KOPT-K1 (cell line): ENCODE data around the gene IRS4.

Experiments used
- H3K27ac ChIP-seq: fragments of 200-600 bp; sonication (generic); 2 replicates; pipeline ENCODE4 v1.5.1; 2016; ENCODE audit warnings: antibody characterized with exemption, mild to moderate bottlenecking, low read depth, low read length; ENCODE audit not compliant: poor library complexity, severe bottlenecking
- H3K36me3 ChIP-seq: fragments of 200-600 bp; sonication (generic); 2 replicates; pipeline ENCODE4 v1.5.1; 2017; ENCODE audit warnings: antibody characterized with exemption, mild to moderate bottlenecking, low read length, moderate library complexity; ENCODE audit not compliant: insufficient read depth
- H3K9me3 ChIP-seq: fragments of 200-600 bp; sonication (generic); 2 replicates; pipeline ENCODE4 v1.5.1; 2017; ENCODE audit warnings: antibody characterized with exemption, low read length, mild to moderate bottlenecking; ENCODE audit not compliant: insufficient read depth, poor library complexity, severe bottlenecking

Gene IRS4

GRCh38 chrX:108702530-108702929 is 33.8 kb downstream of the IRS4 start:
- no peaks in the 10 kb centered on the region for H3K9me3 ChIP-seq
- no peak overlapping the region for H3K27ac ChIP-seq
- no peaks in the 10 kb centered on the region for H3K36me3 ChIP-seq

DNA sequence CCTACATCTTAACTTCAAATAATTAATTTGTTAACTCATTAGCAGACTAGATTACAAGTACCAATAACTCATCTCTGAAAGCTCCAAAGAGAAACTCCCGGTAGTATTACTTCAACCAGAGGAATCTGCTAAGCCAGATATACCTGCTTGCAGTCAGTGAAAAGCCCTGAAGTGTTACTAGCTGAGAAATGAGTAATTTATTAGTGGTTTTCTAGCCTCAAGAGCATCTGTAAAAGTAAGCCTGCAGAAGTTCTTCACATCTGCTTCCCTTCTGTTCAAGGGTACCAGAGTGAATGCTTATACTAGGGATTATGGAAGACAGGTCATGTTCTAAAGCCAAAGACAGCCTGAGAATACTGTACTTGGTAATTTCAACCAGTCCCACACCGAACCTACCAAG is 34.7 kb downstream of the IRS4 start:
- no peaks in the 10 kb centered on the region for H3K36me3 ChIP-seq
- H3K27ac ChIP-seq, result no peak overlapping the region
- no peaks in the 10 kb centered on the region for H3K9me3 ChIP-seq

GRCh38 chrX:108699368-108699767 is 37.0 kb downstream of the IRS4 start:
- H3K36me3 ChIP-seq, result no peaks in the 10 kb centered on the region
- H3K27ac ChIP-seq, result no peak overlapping the region
- no peaks in the 10 kb centered on the region for H3K9me3 ChIP-seq

DNA sequence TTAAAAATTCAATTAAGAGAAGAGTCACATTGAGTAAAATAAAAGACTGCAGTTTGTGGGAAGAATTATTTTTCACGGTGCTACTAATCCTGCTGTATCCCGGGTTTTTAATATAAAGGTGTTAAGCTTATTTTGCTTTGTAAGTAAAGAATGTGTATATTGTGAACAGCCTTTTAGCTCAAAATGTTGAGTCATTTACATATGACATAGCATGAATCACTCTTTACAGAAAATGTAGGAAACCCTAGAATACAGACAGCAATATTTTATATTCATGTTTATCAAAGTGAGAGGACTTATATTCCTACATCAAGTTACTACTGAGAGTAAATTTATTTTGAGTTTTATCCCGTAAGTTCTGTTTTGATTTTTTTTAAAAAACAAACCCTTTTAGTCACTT is 39.7 kb downstream of the IRS4 start:
- H3K9me3 ChIP-seq, result no peaks in the 10 kb centered on the region
- H3K36me3 ChIP-seq, result no peaks in the 10 kb centered on the region
- no peak overlapping the region for H3K27ac ChIP-seq
